Left lobe of liver (tissue), 2 donors: ENCODE results near the gene GATAD2A. TPM values are rescaled to one million over a fixed set of nuclear protein-coding genes. Genes with fewer than 3 reads are reported as not detected.

ENCODE experiments used
- ATAC-seq: fragments of 200-7000 bp; cut with Tn5 transposase; one replicate; pipeline ENCODE4 v1.9.1; 2020; ENCODE audit warnings: mild to moderate bottlenecking, moderate library complexity
- DNase-seq: peaks from one replicate; pipeline ENCODE4 v3.0.0-alpha.2; 2020; ENCODE audit warnings: low spot score
- total RNA-seq: library from RNA; stranded (reverse); gene quantifications from one replicate; pipeline ENCODE4 v1.2.1, GENCODE V29; 2021
- donor health status: DM: no; HTN: no; CAD: no; lungs with moderate emphysema.
- donor health status: DM: no; HTN: yes; CAD: no.

The GATAD2A gene
- total RNA-seq, 1 donor from 2014 or later: 36.1 TPM

DNA sequence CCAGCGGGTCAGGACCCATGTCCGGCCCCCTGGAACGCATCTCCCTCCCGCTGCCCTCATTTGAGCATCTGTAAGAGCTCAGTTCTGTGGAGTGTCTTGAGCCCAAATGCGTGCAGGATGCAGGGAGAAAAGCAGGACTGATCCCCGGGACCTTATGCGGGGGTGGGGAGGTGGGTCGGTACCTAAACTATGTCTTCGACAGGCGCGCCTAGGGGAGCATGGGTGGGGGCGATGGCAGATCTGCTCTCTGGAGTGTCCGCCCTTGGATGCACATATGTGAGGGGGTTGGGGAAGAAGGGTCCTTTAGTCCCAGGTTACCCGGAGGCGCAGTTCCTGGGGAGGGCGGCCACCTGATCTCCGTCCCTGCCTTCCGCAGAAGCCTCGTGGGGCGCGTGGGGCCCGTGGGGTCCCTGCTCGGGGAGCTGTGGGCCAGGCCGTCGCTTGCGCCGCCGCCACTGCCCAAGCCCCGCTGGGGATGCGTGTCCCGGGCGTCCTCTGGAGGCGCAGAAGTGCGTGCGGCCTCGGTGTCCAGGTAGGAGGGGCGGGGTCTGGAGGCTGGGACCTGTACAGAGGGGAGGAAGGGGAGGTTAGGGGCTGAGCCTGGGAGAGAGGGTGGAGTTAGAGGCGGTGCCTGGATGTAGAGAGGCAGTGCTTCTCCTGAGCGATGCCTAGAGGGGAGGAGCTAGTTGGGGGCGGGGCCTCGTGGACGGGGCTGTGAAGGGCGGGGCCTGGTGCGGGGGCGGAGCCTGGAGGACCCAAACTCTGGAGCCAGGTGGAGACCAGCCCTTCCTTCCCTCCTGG, 135.4 kb downstream of the GATAD2A start:
- no peak for ATAC-seq
- DNase-seq: no peak

DNA sequence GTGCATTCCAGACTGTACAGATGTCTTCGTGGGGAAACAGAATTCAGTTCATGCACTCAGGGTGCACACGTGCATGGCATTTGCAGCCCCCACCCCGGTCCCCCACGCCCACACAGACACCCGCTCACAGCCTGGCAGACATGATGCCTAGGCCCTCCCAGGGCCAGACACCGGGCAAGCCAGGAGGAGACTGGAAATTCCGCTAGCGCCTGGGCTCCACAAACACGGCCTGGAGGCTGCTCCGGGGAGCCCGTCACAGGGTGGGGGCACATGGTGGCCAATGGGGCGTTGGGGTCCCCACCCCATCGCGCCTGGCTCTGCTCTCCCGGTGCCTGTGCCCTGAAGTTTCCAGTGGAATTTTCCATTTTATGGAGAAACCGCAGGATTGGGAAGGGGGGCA, 136.1 kb downstream of the GATAD2A start:
- ATAC-seq (no peak), DNase-seq (no peak)

DNA sequence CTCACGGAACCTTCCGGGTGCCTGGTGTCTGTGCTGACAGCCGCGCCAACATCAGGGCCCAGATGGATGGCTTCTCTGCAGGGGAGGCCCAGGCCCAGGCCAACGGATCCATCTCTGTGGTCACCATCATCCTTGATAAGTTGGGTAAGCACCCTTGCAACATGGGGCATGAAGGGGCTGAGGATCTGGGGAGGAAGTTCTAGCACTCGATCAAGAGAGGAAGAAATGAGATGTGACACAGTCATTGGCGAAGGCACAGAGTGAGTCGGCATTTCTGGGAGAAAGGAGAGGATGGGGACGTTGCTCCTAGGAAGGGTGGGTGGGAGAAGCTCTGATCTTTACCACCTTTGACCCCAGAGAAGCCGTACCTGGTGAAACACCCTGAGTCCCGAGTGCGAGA, 137.0 kb downstream of the GATAD2A start:
- DNase-seq (no peak), ATAC-seq (no peak)

DNA sequence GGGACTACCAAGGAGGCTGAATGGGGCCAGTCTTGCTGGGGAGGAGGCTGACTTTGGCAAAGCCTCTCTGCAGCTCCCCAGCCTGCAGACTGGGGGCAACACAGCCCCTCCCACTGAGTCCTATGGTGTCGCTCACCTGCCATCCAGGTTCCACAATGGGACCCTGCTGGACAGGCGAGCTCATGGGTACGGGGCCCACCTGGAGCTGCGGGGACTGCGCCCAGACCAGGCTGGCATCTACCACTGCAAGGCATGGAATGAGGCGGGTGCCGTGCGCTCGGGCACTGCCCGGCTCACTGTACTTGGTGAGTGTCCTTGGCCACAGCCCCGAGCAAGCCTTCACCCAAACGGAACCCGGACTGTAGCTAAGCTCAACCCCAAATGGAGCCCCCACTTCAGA, 137.6 kb downstream of the GATAD2A start:
- ATAC-seq (no peak), DNase-seq (no peak)

DNA sequence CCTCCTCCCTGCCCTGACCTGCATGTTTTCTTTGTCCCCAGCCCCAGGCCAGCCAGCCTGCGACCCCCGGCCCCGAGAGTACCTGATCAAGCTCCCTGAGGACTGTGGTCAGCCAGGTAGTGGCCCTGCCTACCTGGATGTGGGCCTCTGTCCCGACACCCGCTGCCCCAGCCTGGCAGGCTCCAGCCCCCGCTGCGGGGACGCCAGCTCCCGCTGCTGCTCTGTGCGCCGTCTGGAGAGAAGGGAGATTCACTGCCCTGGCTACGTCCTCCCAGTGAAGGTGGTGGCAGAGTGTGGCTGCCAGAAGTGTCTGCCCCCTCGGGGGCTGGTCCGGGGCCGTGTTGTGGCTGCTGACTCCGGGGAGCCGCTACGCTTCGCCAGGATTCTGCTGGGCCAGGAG, 138.2 kb downstream of the GATAD2A start:
- DNase-seq (no peak), ATAC-seq (no peak)

DNA sequence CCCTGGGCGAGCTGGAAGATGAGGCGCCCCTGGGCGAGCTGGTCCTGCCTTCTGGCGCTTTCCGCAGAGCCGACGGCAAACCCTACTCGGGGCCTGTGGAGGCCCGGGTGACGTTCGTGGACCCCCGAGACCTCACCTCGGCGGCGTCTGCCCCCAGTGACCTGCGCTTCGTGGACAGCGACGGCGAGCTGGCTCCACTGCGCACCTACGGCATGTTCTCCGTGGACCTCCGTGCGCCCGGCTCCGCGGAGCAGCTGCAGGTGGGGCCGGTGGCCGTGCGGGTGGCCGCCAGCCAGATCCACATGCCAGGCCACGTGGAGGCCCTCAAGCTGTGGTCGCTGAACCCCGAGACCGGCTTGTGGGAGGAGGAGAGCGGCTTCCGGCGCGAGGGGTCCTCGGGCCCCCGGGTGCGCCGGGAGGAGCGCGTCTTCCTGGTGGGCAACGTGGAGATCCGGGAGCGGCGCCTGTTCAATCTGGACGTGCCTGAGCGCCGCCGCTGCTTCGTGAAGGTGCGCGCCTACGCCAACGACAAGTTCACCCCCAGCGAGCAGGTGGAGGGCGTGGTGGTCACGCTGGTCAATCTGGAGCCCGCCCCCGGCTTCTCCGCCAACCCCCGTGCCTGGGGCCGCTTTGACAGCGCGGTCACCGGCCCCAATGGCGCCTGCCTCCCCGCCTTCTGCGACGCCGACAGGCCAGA, 138.9 kb downstream of the GATAD2A start:
- ATAC-seq (no peak), DNase-seq (no peak)

DNA sequence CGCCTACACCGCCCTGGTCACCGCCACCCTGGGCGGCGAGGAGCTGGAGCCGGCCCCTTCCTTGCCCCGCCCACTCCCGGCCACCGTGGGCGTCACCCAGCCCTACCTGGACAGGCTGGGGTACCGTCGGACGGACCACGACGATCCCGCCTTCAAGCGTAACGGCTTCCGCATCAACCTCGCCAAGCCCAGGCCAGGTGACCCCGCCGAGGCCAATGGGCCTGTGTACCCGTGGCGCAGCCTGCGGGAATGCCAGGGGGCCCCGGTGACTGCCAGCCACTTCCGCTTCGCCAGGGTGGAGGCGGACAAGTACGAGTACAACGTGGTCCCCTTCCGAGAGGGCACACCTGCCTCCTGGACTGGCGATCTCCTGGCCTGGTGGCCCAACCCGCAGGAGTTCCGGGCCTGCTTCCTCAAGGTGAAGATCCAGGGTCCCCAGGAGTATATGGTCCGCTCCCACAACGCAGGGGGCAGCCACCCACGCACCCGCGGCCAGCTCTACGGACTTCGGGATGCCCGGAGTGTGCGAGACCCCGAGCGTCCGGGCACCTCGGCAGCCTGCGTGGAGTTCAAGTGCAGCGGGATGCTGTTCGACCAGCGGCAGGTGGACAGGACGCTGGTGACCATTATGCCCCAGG, 139.6 kb downstream of the GATAD2A start:
- DNase-seq (no peak), ATAC-seq (no peak)

DNA sequence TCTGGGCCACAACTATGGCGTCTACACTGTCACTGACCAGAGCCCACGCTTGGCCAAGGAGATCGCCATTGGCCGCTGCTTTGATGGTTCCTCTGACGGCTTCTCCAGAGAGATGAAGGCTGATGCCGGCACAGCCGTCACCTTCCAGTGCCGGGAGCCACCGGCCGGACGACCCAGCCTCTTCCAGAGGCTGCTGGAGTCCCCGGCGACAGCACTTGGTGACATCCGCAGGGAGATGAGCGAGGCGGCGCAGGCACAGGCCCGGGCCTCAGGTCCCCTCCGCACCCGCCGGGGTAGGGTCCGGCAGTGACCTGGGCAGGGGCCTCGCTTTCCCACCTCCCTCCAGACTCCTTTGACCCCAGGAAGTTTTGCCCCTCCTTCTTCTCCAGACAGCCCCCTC, 140.2 kb downstream of the GATAD2A start:
- ATAC-seq (no peak), DNase-seq (no peak)

DNA sequence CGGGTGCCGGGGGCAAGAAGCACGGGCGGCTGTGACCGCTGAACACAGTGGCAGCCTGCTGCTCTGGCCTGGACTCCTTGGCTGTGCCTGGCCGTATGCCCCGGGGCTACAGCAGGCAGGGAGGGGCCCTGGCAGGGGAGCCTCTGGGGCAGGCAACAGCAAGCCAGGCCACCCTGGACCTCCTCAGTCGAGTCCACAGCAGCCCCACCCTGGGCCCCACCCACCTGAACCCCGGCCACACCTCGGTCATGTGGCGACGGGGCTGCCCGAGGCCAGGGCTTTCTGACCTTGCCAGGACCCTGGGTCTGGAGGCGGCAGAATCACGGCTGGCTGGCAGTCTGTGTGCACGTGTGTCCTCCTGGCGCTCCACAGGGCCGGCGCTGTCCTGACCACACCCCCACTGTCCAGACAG, 141.3 kb downstream of the GATAD2A start:
- DNase-seq (no peak), ATAC-seq (no peak)

DNA sequence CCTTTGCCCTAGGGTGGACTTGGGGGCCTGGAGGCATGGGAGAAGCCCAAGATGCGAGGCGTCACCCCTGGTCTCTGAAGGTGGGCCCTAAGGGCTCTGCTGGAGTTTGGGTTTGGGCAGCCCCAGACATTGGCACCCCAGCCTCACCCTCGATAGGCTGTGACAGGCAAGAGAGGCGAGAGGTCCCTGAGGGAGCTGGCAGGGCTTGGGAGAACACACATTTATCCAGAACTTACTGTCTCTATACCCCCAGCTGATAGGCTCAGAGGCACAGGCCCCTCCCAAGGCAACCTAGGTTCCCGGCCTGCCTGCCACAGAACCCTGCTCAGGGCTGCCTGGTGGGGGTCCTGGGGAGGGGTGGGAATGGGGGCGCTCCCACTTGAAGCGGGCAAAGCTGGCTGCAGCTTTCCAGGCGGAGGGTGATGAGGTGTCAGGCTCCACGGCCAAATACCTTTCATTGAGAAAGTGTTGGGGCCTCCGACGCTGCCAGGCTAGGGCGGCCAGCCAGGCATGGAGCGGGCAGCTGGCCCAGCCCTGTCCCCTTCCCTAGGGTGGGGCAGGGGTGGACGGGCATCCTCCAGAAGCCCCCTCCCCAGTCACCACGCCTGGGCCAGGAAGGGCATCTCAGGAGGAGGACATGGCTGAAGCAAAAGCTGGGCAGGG, 142.3 kb downstream of the GATAD2A start:
- no peak for DNase-seq

DNA sequence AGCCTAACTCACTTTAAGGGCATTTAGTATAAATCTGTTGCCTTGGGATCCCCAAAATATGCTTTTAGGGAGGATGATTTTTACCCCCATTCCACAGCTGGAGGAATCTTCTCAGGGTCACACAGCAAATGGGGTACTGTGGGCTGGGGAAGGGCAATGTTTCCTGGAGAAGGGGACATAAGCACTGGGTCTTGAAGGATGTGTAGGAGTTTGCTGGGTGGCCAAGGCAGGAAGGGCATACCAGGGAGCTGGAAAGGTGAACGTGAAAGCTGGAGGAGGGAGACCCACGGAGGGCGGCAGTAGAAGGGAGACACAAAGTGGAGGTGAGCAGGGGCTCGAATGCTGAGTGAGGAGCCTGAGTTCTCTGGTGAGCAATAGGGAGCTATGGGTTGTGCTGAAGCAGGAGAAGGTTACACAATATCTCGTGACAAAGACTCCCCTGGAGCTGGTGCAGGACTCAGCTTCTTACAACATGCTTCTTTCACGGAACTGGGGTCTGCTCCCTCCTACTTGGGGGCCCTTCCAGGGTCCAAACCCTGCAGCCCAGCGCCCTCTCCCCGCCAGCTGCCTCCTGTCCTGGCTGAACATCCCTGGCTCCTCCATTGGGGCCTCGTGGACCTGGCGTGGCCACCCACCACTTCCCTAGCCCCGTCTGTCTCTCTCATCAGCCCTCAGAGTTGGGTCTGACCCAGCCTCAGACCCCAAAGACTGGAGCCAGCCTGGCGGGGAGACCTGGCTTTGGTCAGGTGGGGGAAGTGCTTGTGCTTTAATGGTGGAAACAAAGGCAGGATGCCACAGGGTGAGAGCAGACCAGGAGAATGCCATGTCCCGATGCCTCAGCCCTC, 143.7 kb downstream of the GATAD2A start:
- ATAC-seq: no peak
- no peak for DNase-seq

More for the DNA sequence above, 142.3 kb downstream of the GATAD2A start:
- ATAC-seq: no peak

DNA sequence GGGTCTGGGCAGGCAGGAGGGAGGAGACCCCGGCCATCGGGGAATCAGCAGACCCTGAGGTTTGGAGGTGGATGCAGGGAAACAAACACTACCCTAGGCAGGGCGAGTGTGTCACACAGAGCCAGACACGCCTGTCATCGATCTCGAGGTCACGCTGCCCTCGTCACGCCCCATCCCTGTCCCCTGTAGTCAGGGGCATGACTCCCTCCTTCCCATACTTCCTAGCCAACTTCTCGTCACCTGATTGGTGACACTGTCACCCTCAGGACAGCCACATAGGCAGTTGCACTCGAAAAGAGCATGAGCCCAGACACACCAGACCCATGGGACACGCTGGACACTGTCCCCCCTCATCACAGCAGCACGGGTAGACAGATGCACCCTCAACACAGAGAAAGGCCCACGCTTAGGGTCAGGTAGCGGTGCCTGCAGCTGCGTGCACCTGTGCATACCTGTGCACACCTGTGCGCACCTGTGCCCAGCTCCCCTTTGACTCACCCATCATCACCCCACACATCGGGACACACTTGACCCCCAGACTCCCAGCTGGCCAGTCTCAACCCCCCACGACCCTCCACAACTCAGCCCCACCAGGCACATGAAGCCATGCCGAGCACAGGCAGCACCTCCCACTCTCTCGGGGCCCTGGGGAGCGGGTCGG, 144.5 kb downstream of the GATAD2A start:
- ATAC-seq (no peak), DNase-seq (no peak)

DNA sequence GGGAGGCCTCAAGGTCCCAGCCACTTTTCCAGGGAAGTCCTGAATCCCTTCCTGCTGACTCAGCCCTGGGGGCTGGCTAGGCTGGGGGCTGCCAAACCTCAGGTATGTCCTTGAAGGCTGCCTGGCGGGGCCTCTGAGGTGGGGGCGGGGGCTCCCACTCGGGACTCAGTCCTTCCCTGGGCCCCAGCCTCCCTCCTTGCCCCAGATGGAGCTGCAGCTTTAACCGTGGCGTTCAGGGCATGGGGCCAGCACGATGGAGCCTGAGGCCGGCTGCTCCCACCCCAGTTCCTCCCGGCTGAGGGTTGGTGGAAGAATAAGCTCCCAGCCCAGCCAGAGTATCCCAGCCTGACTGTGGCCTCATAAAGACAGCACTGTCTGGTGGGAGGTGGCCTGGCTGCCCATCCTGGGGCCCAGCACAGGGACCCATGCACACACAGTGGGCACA, 145.0 kb downstream of the GATAD2A start:
- DNase-seq (no peak), ATAC-seq (no peak)

DNA sequence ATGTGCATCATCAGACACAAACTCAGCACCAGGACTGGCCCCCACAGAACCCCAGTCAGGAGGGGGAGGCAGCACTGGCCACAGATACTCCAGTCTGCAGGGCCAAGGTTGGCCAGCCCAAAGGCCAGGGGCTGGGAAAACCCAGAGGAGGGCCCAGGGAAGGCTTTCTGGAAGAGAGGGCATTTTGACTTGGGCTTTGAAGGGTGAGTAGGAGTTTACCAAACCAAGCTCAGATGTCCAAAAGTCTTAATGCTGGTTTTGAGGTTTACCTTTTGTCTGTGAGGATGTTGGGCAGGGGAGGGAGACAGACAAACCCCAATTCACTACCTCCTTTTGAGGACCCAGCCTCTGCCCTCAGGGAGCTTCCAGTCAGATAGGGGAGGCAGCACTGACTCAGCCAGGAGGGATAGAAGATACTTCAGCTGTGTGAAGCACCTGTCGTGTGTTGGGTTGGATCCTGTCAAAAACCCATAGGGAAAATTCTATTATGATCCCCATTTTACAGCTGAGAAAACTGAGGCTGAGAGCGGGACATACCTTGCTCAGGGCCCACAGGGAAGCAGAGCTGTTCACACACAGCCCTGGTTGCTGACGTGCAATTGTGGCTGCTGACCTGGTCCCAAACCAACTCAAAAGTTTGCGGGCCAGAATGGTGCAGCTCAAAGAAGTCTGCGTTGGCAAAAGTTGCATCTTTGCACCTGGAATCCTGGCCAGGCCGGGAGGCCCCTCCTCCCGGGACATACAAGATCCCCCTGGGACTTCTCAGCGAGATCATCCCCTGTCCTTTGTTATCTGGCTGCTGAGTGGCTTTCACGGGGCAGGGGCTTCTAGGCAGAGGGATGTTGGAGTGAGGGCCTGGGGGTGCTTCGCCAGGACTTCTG, 145.7 kb downstream of the GATAD2A start:
- ATAC-seq: no peak
- no peak for DNase-seq

DNA sequence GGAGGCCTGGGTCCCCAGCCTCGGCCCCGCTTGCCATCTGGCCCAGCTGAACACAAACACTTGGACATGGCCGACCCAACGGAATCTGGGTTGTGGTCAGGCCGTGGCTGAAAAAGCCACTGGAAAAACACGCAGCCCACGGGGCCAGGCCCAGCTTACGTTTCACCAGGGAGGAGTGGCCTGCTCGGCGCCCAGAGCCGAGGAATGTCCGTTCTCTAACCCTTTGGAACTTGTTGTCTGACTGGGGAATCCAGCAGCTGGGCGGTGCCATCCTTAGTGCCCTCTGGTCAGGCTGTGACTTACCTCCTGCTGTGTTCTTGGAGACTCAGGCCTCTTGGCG, 146.3 kb downstream of the GATAD2A start:
- ATAC-seq (no peak), DNase-seq (no peak)

DNA sequence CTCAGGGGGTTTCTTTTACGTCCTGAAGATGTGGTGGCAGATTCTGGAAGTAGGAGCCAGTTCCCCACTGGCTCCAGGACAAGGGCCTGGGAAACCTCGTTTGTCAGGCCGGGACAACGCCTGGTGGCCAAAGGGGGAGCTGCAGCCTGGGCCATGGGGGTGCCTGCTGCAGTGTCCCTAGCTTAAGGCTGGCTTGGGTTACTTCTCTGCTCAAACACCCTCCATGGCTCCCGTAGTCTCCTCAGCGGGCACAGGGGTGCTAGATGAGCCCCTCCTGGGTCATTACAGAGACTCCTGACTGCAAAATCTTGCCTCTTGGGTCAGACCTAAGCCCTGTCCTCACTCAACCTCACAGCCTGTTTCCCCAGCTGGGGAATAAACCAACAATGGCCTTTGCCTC, 147.3 kb downstream of the GATAD2A start:
- DNase-seq (no peak), ATAC-seq (peak; percentile 42)

DNA sequence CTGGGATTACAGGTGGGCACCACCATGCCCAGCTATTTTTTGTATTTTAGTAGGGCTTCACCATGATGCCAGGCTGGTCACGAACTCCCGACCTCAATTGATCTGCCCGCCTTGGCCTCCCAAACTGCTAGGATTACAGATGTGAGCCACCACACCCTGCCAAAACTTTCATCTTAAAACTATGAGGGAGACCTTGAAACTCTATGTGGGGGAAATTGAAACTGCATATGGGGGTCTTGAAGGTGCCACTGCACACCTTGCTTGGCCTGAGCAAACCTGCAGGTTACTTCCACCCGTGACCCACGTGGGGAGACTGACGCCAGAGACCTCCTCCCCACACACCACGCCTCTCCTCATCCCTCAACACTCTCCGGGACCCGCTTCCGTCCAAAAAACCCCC, 148.2 kb downstream of the GATAD2A start:
- no peak for ATAC-seq

DNA sequence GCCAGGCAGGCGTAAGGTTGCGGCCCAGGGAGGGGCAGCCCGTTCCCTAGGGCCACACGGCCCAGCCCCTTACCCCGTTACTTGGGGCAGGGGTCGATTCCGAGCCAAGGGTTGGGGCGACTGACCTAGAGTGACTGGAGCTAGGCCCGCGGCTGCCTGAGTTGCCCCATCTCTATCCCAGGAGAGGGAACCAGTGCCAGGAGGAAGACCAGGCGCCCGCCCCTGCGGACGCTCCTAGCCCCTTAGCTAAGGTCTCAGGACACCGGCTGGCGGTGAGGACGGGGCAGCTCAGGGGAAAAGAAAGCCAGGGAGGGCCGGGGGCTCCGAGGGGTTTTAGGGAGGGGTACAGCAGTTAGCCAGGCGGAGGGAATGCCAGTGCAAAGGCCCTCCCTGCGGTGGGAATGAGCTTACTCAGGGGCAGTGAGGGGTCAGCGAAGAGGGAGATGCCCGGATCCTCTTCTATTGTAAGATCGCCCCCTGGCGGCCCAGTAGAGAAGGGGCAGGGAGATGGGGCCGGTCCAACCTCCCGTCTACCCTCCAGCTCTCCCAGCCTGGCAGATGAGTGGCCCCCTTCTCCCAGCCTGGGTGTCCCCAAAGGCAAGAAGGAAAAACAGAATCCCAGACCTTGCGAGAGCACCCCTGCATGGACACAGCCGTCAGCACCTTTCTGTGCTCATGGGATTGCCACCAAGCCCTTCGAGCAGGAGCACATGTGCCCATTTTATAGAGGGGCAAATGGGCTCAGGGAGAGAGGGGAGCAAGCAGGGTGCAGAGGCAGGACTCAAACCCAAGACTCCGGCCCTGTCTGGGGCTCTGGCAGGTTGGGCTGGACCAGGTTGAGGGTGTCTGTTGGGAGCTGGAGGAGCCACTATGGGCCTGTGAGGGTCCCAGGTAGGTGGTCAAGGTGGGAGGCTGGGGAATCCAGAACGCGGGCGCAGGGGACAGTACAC, 148.9 kb downstream of the GATAD2A start:
- DNase-seq (no peak), ATAC-seq (peak; percentile 66)

More for the DNA sequence above, 148.2 kb downstream of the GATAD2A start:
- no peak for DNase-seq
